A673 (cell line): ENCODE results near the gene HNRNPA3. TPM values are rescaled to one million over a fixed set of nuclear protein-coding genes. Genes with fewer than 3 reads are reported as not detected.
"Not testable (repeated sequence)": the region's sequence is repeated elsewhere in the genome, so short reads cannot be mapped to it uniquely, and the experiment has no call there.

Experiments
- BruUV-seq: library from RNA; stranded (reverse); fragments of 400-500 nt; replicated peaks from 2 replicates; lab custom pipeline; 2021; lab: Mats Ljungman, UMichigan
- CTCF ChIA-PET: fragments of 300-600 bp; sonication (Branson Sonifier 250); formaldehyde crosslinking; loops from one replicate; lab custom pipeline; 2022; ENCODE audit warnings: antibody characterized with exemption; lab: Charles Lee
- POLR2A ChIA-PET: fragments of 300-600 bp; sonication (Branson Sonifier 250); formaldehyde crosslinking; loops from one replicate; lab custom pipeline; 2022; ENCODE audit warnings: antibody characterized with exemption; ENCODE audit not compliant: low non-redundant PET; lab: Charles Lee
- DNase-seq: peaks from one replicate; pipeline ENCODE4 v3.0.0-alpha.2; 2015; ENCODE audit warnings: low spot score
- H3K27ac ChIP-seq: fragments of 200-600 bp; sonication (generic); 2 replicates; pipeline ENCODE4 v1.5.1; 2016; ENCODE audit warnings: mixed run types, low read depth, mild to moderate bottlenecking, mixed read lengths, antibody characterized with exemption, low read length; ENCODE audit not compliant: poor library complexity, severe bottlenecking
- H3K27me3 ChIP-seq: fragments of 200-600 bp; sonication (generic); replicated peaks from 2 replicates; pipeline ENCODE4 v1.6.1; 2017; ENCODE audit warnings: mixed run types, low read depth, mild to moderate bottlenecking, mixed read lengths, antibody characterized with exemption, low read length; ENCODE audit not compliant: insufficient read depth, poor library complexity
- H3K36me3 ChIP-seq: fragments of 200-600 bp; sonication (generic); 2 replicates; pipeline ENCODE4 v1.6.1; 2016; ENCODE audit warnings: mixed run types, mild to moderate bottlenecking, mixed read lengths, antibody characterized with exemption, low read length; ENCODE audit not compliant: insufficient read depth, poor library complexity, severe bottlenecking
- H3K4me1 ChIP-seq: fragments of 200-600 bp; sonication (generic); 2 replicates; pipeline ENCODE4 v1.6.1; 2017; ENCODE audit warnings: mixed run types, mild to moderate bottlenecking, mixed read lengths, antibody characterized with exemption, low read length; ENCODE audit not compliant: insufficient read depth, poor library complexity, severe bottlenecking
- H3K4me3 ChIP-seq: fragments of 200-600 bp; sonication (generic); 2 replicates; pipeline ENCODE4 v1.5.1; 2016; ENCODE audit warnings: low read depth, mixed run types, mild to moderate bottlenecking, mixed read lengths, low read length; ENCODE audit not compliant: poor library complexity, severe bottlenecking
- H3K9me3 ChIP-seq: fragments of 200-600 bp; sonication (generic); 2 replicates; pipeline ENCODE4 v1.6.1; 2016; ENCODE audit warnings: mixed run types, low read depth, mild to moderate bottlenecking, mixed read lengths, antibody characterized with exemption, low read length; ENCODE audit not compliant: poor library complexity, severe bottlenecking
- CTCF ChIP-seq: fragments of 300-800, 200-600 bp; sonication (generic); conservative IDR thresholded peaks from 2 replicates; pipeline ENCODE4 v1.5.1; 2017; ENCODE audit warnings: low read depth, mild to moderate bottlenecking, antibody characterized with exemption, low read length, moderate library complexity, mixed read lengths
- EZH2 ChIP-seq: fragments of 200-600 bp; sonication (generic); IDR thresholded peaks from 2 replicates; pipeline ENCODE4 v1.6.1; 2017; ENCODE audit warnings: borderline replicate concordance, low read depth, mild to moderate bottlenecking, mixed read lengths, antibody characterized with exemption, low read length; ENCODE audit not compliant: poor library complexity, severe bottlenecking
- intact Hi-C: fragments of 100-400 bp; cut with micrococcal nuclease; formaldehyde crosslinking; loops from one replicate; pipeline ENCODE4 v1.10.0; 2022; ENCODE audit not compliant: unreplicated experiment
- total RNA-seq: library from RNA; stranded (reverse); gene quantifications from 2 replicates; pipeline ENCODE4 v1.2.3, GENCODE V29; 2021

HNRNPA3 gene
- total RNA-seq, 1 experiment from 2014 or later: 462 TPM

GRCh38 chr2:177265824-177266817 is 53.5 kb downstream of the HNRNPA3 start:
- TF ChIP-seq CTCF (no peak), EZH2 (no peak)
- H3K4me1 ChIP-seq: peaks cover 22% of the 10 kb centered on the region
- H3K9me3 ChIP-seq: no peaks in the 10 kb centered on the region
- no peaks in the 10 kb centered on the region for H3K36me3 ChIP-seq
- ChIA-PET POLR2A (interaction anchor here (0.6 kb wide), 1 partner anchor 504 kb away, joined by 16 read pairs; no protein-coding TSS in a partner anchor), CTCF (no interaction called here)
- peak overlapping the region; percentile 99 for H3K27ac ChIP-seq
- H3K27me3 ChIP-seq: no peaks in the 10 kb centered on the region
- BruUV-seq: no TSS peak
- intact Hi-C loops: loop anchor here (2.0 to 10.0 kb wide), 3 partner anchors 53 to 151 kb away; partner anchors contain the start of gene HNRNPA3
- H3K4me3 ChIP-seq: peak overlapping the region; percentile 94
- no peak for DNase-seq

GRCh38 chr2:177266955-177267354 is 54.4 kb downstream of the HNRNPA3 start:
- BruUV-seq, H3K4me3 ChIP-seq, H3K27ac ChIP-seq, H3K9me3 ChIP-seq, H3K36me3 ChIP-seq, H3K27me3 ChIP-seq, POLR2A ChIA-PET, DNase-seq, CTCF ChIA-PET: not testable (repeated sequence)
- intact Hi-C loops: loop anchor here (5.0 to 10.0 kb wide), 2 partner anchors 102 to 150 kb away; no protein-coding TSS in a partner anchor
- peaks cover 13% of the 10 kb centered on the region for H3K4me1 ChIP-seq

- intact Hi-C loops: loop anchor here (5.0 to 10.0 kb wide), 2 partner anchors 104 to 149 kb away; no protein-coding TSS in a partner anchor
- H3K27ac ChIP-seq: no peak overlapping the region
- H3K4me1 ChIP-seq: peaks cover 10% of the 10 kb centered on the region
- H3K9me3 ChIP-seq: no peaks in the 10 kb centered on the region
- no TSS peak for BruUV-seq
- no peaks in the 10 kb centered on the region for H3K27me3 ChIP-seq
- TF ChIP-seq CTCF: no peak
- no peak for TF ChIP-seq EZH2
- DNase-seq: no peak
- ChIA-PET CTCF (no interaction called here), POLR2A (no interaction called here)
- no peak overlapping the region for H3K4me3 ChIP-seq
- no peaks in the 10 kb centered on the region for H3K36me3 ChIP-seq
These were observed 55.7 kb downstream of the HNRNPA3 start for GRCh38 chr2:177268187-177268871.
